ENCODE measurements around the gene PSMC3IP. TPM values are rescaled to one million over a fixed set of nuclear protein-coding genes. Genes with fewer than 3 reads are reported as not detected.

Gene PSMC3IP
- total RNA-seq, 4 donors from 2014 or later, result 2.3 to 4.0 (median 3.6) TPM

DNA sequence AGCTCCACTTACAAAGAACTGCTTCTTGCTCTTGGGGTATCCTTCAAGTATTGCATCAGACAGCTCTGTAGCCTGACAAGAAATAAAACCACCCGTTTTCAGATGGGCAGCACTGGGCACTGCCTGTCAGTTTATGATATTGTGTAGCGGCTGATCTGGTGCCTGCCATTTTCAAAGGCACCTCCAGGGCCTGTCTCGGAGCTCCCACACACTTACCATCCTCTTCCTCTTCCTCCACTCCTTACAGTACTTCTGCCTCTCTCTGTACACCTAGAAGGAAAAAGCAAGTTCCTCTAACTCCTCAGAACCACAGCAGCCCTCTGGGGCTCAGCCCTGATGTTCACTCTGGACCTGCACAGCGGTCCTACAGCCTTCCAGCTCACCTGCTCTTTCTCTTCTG is 4.4 kb downstream of the PSMC3IP start:
- Histone ChIP-seq H3K9me3 (no peaks in the 10 kb centered on the region), H3K4me1 (peaks cover 21% of the 10 kb centered on the region), H3K4me3 (no peak overlapping the region), H3K27ac (no peak overlapping the region), H3K27me3 (no peaks in the 10 kb centered on the region), H3K36me3 (peaks cover 68% of the 10 kb centered on the region)
- WGBS, result 82% methylated on average over 4 of the region's 4 CpGs
- TF ChIP-seq POLR2AphosphoS5 (IDR thresholded peaks at IDR 0.05) (no peak), EP300 (IDR thresholded peaks at IDR 0.05) (no peak), POLR2A (IDR thresholded peaks at IDR 0.05) (no peak)
- TF ChIP-seq, protein P1, sequence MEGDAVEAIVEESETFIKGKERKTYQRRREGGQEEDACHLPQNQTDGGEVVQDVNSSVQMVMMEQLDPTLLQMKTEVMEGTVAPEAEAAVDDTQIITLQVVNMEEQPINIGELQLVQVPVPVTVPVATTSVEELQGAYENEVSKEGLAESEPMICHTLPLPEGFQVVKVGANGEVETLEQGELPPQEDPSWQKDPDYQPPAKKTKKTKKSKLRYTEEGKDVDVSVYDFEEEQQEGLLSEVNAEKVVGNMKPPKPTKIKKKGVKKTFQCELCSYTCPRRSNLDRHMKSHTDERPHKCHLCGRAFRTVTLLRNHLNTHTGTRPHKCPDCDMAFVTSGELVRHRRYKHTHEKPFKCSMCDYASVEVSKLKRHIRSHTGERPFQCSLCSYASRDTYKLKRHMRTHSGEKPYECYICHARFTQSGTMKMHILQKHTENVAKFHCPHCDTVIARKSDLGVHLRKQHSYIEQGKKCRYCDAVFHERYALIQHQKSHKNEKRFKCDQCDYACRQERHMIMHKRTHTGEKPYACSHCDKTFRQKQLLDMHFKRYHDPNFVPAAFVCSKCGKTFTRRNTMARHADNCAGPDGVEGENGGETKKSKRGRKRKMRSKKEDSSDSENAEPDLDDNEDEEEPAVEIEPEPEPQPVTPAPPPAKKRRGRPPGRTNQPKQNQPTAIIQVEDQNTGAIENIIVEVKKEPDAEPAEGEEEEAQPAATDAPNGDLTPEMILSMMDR (IDR thresholded peaks at IDR 0.05), result no peak
- no peak for DNase-seq (ENCODE audit: low spot score in 2 of 2)

DNA sequence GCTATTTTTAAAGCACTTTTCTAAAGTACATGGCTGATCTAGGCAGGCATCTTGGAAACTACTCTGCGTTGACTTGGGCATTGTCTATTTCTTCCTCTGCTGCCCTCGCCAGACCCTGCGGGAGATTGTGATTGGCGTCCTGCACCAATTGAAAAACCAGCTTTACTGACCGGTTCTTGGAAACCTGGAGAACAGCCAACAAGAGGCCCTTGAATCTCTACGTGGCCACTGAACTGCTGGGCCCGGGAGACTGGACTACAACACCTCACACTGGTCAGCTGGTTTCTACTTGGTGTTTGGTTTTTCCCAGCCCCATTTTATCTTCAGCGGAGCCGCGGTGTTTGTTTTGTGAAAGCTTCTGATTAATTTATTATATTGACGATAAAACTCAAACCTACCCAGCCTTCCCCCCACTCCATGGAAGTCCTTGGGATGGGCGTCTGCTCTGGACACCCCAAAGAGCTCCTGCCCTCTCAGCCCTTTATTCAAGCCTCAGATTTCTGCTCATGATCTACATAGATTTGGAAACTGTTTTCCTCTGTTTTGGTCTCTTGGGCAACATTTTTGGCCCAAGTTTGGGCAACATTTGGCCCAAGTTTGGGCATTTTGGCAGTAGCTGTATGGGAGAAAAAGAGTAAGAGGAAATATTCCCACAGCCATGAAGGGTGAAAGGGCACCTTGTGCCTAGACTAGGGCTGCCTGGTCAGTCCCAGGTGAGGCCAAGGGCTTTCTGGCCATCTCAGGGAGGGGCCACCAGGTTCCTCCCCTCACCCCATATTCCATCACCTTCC is 5.9 kb downstream of the PSMC3IP start:
- Histone ChIP-seq H3K27ac (no peak overlapping the region), H3K27me3 (no peaks in the 10 kb centered on the region), H3K9me3 (no peaks in the 10 kb centered on the region), H3K36me3 (peaks cover 68% of the 10 kb centered on the region), H3K4me1 (peaks cover 24% of the 10 kb centered on the region), H3K4me3 (no peak overlapping the region)
- 86% methylated on average over 12 of the region's 12 CpGs for WGBS
- DNase-seq (ENCODE audit: low spot score in 2 of 2), result no peak
- TF ChIP-seq EP300 (IDR thresholded peaks at IDR 0.05), result no peak
- TF ChIP-seq POLR2AphosphoS5 (IDR thresholded peaks at IDR 0.05), result no peak
- no peak for TF ChIP-seq POLR2A (IDR thresholded peaks at IDR 0.05)
- TF ChIP-seq, protein P1 (IDR thresholded peaks at IDR 0.05), result no peak

DNA sequence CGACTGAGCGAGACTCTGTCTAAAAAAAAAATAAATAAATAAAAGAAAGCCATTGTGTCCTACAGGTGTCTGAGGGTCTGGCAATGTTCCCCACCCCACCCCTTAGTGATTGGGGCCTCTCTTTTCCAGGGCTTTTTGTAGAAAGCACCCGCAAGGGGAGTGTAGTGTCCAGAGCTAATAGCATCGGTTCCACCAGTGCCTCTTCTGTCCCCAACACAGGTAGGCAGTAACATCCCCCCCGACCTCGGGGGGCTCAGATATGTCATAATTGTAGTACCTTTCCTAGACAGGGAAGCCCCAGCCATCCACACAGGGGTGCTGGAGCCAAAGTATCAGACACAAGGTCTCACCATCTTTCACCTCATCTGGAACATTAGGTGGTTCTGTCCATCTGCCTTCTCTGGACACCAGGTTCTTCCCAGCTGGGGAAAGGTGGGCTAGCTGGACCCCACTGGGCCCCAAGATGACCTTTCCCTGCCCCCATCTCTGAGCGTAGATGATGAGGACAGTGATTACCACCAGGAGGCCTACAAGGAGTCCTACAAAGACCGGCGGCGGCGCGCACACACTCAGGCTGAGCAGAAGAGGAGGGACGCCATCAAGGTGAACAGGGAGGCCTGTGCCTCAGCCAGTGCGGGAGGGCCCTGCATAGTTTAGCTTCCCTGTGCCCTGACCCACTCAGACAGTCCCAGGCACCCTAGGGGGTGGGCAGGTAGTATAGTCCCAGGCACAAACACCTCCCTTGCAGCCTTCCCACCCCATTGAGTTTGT is 9.0 kb downstream of the PSMC3IP start:
- WGBS, result 92% methylated on average over 14 of the region's 14 CpGs
- Histone ChIP-seq H3K36me3 (peaks cover 72% of the 10 kb centered on the region), H3K9me3 (no peaks in the 10 kb centered on the region), H3K27me3 (no peaks in the 10 kb centered on the region), H3K4me3 (peak overlapping the region; percentile 85), H3K27ac (no peak overlapping the region), H3K4me1 (peaks cover 46% of the 10 kb centered on the region)
- DNase-seq (ENCODE audit: low spot score in 2 of 2), result peak in 1 of 2 donors; percentile 61
- no peak for TF ChIP-seq POLR2AphosphoS5 (IDR thresholded peaks at IDR 0.05)
- no peak for TF ChIP-seq POLR2A (IDR thresholded peaks at IDR 0.05)
- TF ChIP-seq, protein P1 (IDR thresholded peaks at IDR 0.05), result no peak
- no peak for TF ChIP-seq EP300 (IDR thresholded peaks at IDR 0.05)

DNA sequence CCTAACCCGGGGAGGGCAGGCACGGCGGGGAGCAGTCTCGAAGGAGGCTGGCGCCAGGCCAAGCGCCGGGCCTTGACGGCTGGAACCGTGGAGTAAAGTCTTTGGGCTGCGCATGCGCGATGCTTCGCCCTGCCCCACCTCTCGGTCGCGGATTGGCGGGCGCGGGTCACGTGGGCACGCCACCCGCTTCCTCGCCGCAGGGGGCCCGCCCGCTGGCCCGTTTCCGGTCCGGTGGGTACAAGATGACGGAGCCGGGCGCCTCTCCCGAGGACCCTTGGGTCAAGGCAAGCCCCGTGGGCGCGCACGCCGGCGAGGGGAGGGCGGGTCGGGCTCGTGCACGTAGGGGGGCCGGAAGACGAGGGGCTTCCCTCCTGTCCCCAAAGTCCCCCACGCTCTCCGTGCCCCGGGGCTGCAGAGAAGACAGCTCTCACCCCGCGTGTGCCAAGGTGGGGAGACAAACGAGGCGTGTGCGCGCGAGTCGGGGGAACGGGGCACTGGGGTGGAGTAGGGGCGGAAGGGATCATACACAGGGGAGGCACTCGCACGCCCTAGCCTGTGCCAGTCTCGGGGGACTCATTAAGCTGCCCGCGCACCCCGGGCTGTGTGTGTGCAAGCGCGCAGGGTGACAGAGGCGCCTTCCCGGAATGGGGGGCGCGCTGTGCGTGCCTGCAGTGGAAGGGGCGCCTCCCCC is 10.5 kb downstream of the PSMC3IP start, which contains the start of gene MLX:
TSS of gene MLX (plus strand) at position 218 of the 691 bp plus-strand sequence. CDS start at position 243, 25 bp downstream.
- no peaks in the 10 kb centered on the region for H3K27me3 ChIP-seq
- peaks cover 57% of the 10 kb centered on the region for H3K36me3 ChIP-seq
- no peaks in the 10 kb centered on the region for H3K9me3 ChIP-seq
- peak within 1 kb of the TSS; percentile 89 for H3K27ac ChIP-seq
- DNase-seq (ENCODE audit: low spot score in 2 of 2), result peak; percentile 96 to 97
- TF ChIP-seq POLR2AphosphoS5 (IDR thresholded peaks at IDR 0.05) (peak in 2 of 3 donors; percentile 40 to 74), POLR2A (IDR thresholded peaks at IDR 0.05) (no peak)
- TF ChIP-seq, protein P1 (IDR thresholded peaks at IDR 0.05), result no peak
- WGBS, result 0% methylated on average over 15 of the region's 72 CpGs
- H3K4me1 ChIP-seq, result peaks cover 57% of the 10 kb centered on the region
- H3K4me3 ChIP-seq, result peak within 1 kb of the TSS; percentile 85

Data from suprapubic skin (tissue), 4 donors.